ENCODE data around the gene HARS1.
A peak's percentile ranks its signal among the peaks of the same experiment; 100 is the strongest.
"Not testable (repeated sequence)": the region's sequence is repeated elsewhere in the genome, so short reads cannot be mapped to it uniquely, and the experiment has no call there.

Gene HARS1

GRCh38 chr5:140632366-140633020 is 58.7 kb downstream of the HARS1 start:
- no peak for DNase-seq

GRCh38 chr5:140631831-140632365 is 59.3 kb downstream of the HARS1 start:
- DNase-seq, result peak in 1 of 2 experiments; percentile 6

- DNase-seq, result no peak
These were observed 60.1 kb downstream of the HARS1 start for GRCh38 chr5:140631036-140631417.

GRCh38 chr5:140630292-140631035 is 60.7 kb downstream of the HARS1 start:
- DNase-seq, result no peak

GRCh38 chr5:140628711-140629110 is 62.5 kb downstream of the HARS1 start:
- no peak for DNase-seq

- DNase-seq, result no peak
These were observed 63.2 kb downstream of the HARS1 start for GRCh38 chr5:140627972-140628371.

GRCh38 chr5:140624886-140625285 is 66.3 kb downstream of the HARS1 start:
- DNase-seq, result not testable (repeated sequence)

Measured in NCI-H187 (cell line).